ENCODE data around the gene DDX1. TPM values are rescaled to one million over a fixed set of nuclear protein-coding genes. Genes with fewer than 3 reads are reported as not detected.
A peak's percentile ranks its signal among the peaks of the same experiment; 100 is the strongest.

The DDX1 gene
- total and polyA plus RNA-seq, 2 experiments from 2014 or later = 99.9 to 102 TPM

- H3K9me2 ChIP-seq (ENCODE audit: insufficient read depth) = no peaks in the 10 kb centered on the region
- H3K36me3 Mint-ChIP-seq (ENCODE audit: low read depth) = 0 out of 3 replicates have a peak, but pooled peaks cover 3% of the 10 kb centered on the region
- no peak for ATAC-seq
- no peak overlapping the region for H3K27ac ChIP-seq (ENCODE audit: low read depth)
- H2AFZ ChIP-seq = no peak overlapping the region
- peaks cover 24% of the 10 kb centered on the region for H3K79me2 ChIP-seq (replicated peaks; ENCODE audit: insufficient read depth)
- H3K27ac Mint-ChIP-seq = no peak overlapping the region
- DNase-seq (ENCODE audit: low spot score) = no peak
- H3K4me3 Mint-ChIP-seq = no peak overlapping the region
- no peaks in the 10 kb centered on the region for H4K20me1 ChIP-seq (replicated peaks; ENCODE audit: insufficient read depth)
- H3F3A ChIP-seq (replicated peaks; ENCODE audit: low read depth) = no peaks in the 10 kb centered on the region
- H3K4me1 Mint-ChIP-seq = peaks cover 19% of the 10 kb centered on the region
- no peak overlapping the region for H3K4me3 ChIP-seq
- no peaks in the 10 kb centered on the region for H3K9me3 Mint-ChIP-seq
- H3K36me3 ChIP-seq (ENCODE audit: insufficient read depth) = peaks cover 4% of the 10 kb centered on the region; the same call in 1 of the 2 replicates
- H3K4me1 ChIP-seq (ENCODE audit: insufficient read depth) = peaks cover 4% of the 10 kb centered on the region; the same call in 1 of the 2 replicates
- no peaks in the 10 kb centered on the region for H3K27me3 ChIP-seq (ENCODE audit: insufficient read depth)
- TF ChIP-seq CREB1 (CRISPR knock-in tag; IDR thresholded peaks at IDR 0.05; ENCODE audit: low read depth) (no peak), JUNB (IDR thresholded peaks at IDR 0.05; ENCODE audit: unreplicated experiment) (no peak), REST (IDR thresholded peaks at IDR 0.05; ENCODE audit: unreplicated experiment) (no peak), ZNF331 (CRISPR knock-in tag; IDR thresholded peaks at IDR 0.05; ENCODE audit: low read depth) (no peak)
- H3K4me2 ChIP-seq = no peak overlapping the region
- H3K27me3 Mint-ChIP-seq (ENCODE audit: insufficient read depth, low read depth, poor library complexity) = no peaks in the 10 kb centered on the region
These were observed 33.8 kb upstream of the DDX1 start for GRCh38 chr2:15557887-15558311.

GRCh38 chr2:15559379-15560139 is 32.1 kb upstream of the DDX1 start:
- H3K27ac ChIP-seq (ENCODE audit: low read depth) = no peak overlapping the region
- H3K4me2 ChIP-seq = peak overlapping the region; percentile 80
- Mint-ChIP-seq H3K4me1 (peaks cover 19% of the 10 kb centered on the region), H3K4me3 (peak overlapping the region; percentile 99), H3K9me3 (no peaks in the 10 kb centered on the region), H3K27ac (no peak overlapping the region), H3K27me3 (ENCODE audit: insufficient read depth, low read depth, poor library complexity) (no peaks in the 10 kb centered on the region), H3K36me3 (ENCODE audit: low read depth) (no peaks in the 10 kb centered on the region)
- DNase-seq (ENCODE audit: low spot score) (no peak), ATAC-seq (no peak)
- H3K9me2 ChIP-seq (ENCODE audit: insufficient read depth) = no peaks in the 10 kb centered on the region
- peaks cover 4% of the 10 kb centered on the region; the same call in 1 of the 2 replicates for H3K4me1 ChIP-seq (ENCODE audit: insufficient read depth)
- H3K79me2 ChIP-seq (replicated peaks; ENCODE audit: insufficient read depth) = peaks cover 24% of the 10 kb centered on the region
- peak overlapping the region; percentile 87 for H3K4me3 ChIP-seq
- H3K27me3 ChIP-seq (ENCODE audit: insufficient read depth) = no peaks in the 10 kb centered on the region
- no peaks in the 10 kb centered on the region for H3F3A ChIP-seq (replicated peaks; ENCODE audit: low read depth)
- no peaks in the 10 kb centered on the region for H4K20me1 ChIP-seq (replicated peaks; ENCODE audit: insufficient read depth)
- H2AFZ ChIP-seq = no peak overlapping the region
- no peaks in the 10 kb centered on the region; the same call in 1 of the 2 replicates for H3K36me3 ChIP-seq (ENCODE audit: insufficient read depth)
- TF ChIP-seq CTCF (conservative IDR thresholded peaks at IDR 0.05; ENCODE audit: low read depth in 2 of 2) (no peak), CREB1 (CRISPR knock-in tag; IDR thresholded peaks at IDR 0.05; ENCODE audit: low read depth) (no peak), EZH2phosphoT487 (IDR thresholded peaks at IDR 0.05; ENCODE audit: unreplicated experiment) (no peak), ZNF114 (CRISPR knock-in tag; IDR thresholded peaks at IDR 0.05) (no peak), POLR2AphosphoS5 (IDR thresholded peaks at IDR 0.05; ENCODE audit: low read depth) (no peak), STAT1 (IDR thresholded peaks at IDR 0.05; ENCODE audit: unreplicated experiment) (no peak), EZH2 (IDR thresholded peaks at IDR 0.05; ENCODE audit: low read depth, unreplicated experiment) (no peak), NANOG (IDR thresholded peaks at IDR 0.05; ENCODE audit: borderline replicate concordance) (no peak), REST (IDR thresholded peaks at IDR 0.05; ENCODE audit: unreplicated experiment) (no peak), ZNF331 (CRISPR knock-in tag; IDR thresholded peaks at IDR 0.05; ENCODE audit: low read depth) (no peak), JUNB (IDR thresholded peaks at IDR 0.05; ENCODE audit: unreplicated experiment) (no peak)

Data from GM23338 (cell line).